PC-3 (cell line): ENCODE data around the gene VGF. TPM values are rescaled to one million over a fixed set of nuclear protein-coding genes. Genes with fewer than 3 reads are reported as not detected.

ENCODE experiments used
- ATAC-seq: fragments of 200-7000 bp; cut with Tn5 transposase; 2 replicates; pipeline ENCODE4 v1.9.1; 2020; ENCODE audit warnings: mild to moderate bottlenecking, moderate library complexity
- BruUV-seq: library from RNA; stranded (reverse); fragments of 400-500 nt; replicated peaks from 2 replicates; lab custom pipeline; 2021; lab: Mats Ljungman, UMichigan
- CTCF ChIA-PET: fragments of 300-600 bp; sonication (Branson Sonifier 250); formaldehyde crosslinking; loops from one replicate; lab custom pipeline; 2022; ENCODE audit warnings: antibody characterized with exemption; lab: Charles Lee
- POLR2A ChIA-PET: fragments of 300-600 bp; sonication (Branson Sonifier 250); formaldehyde crosslinking; loops from one replicate; lab custom pipeline; 2022; ENCODE audit warnings: antibody characterized with exemption; ENCODE audit not compliant: unreplicated experiment; lab: Charles Lee
- DNase-seq: peaks from one replicate; pipeline ENCODE4 v3.0.0-alpha.2; 2015
- H2AFZ ChIP-seq: fragments of 300-600 bp; sonication (generic); 2 replicates; pipeline ENCODE4 v1.6.0; 2016; ENCODE audit warnings: antibody characterized with exemption, low read length
- H3F3A ChIP-seq: fragments of 300-600 bp; sonication (generic); one replicate; pipeline ENCODE4 v1.6.0; 2017; ENCODE audit warnings: antibody characterized with exemption, low read length, control low read depth, mild to moderate bottlenecking; ENCODE audit not compliant: unreplicated experiment
- H3K27ac ChIP-seq: fragments of 300-600 bp; sonication (generic); 2 replicates; pipeline ENCODE4 v1.5.1; 2016; ENCODE audit warnings: mild to moderate bottlenecking, low read length
- H3K27me3 ChIP-seq: fragments of 300-600 bp; sonication (generic); 2 replicates; pipeline ENCODE4 v1.6.1; 2016; ENCODE audit warnings: low read length, mixed read lengths
- H3K36me3 ChIP-seq: fragments of 300-600 bp; sonication (generic); 2 replicates; pipeline ENCODE4 v1.6.1; 2016; ENCODE audit warnings: low read depth, mixed run types, low read length, mixed read lengths
- H3K4me1 ChIP-seq: fragments of 300-600 bp; sonication (generic); 2 replicates; pipeline ENCODE4 v1.5.1; 2016; ENCODE audit warnings: low read length; ENCODE audit not compliant: insufficient read depth
- H3K4me2 ChIP-seq: fragments of 300-600 bp; sonication (generic); 2 replicates; pipeline ENCODE4 v1.6.0; 2016; ENCODE audit warnings: low read length
- H3K4me3 ChIP-seq: fragments of 300-600 bp; sonication (generic); 2 replicates; pipeline ENCODE4 v1.5.1; 2016; ENCODE audit warnings: mild to moderate bottlenecking, low read length, mixed read lengths
- H3K79me2 ChIP-seq: fragments of 300-600 bp; sonication (generic); 2 replicates; pipeline ENCODE4 v1.6.1; 2017; ENCODE audit warnings: low read length, mixed read lengths
- H3K9ac ChIP-seq: fragments of 300-600 bp; sonication (generic); 2 replicates; pipeline ENCODE4 v1.6.0; 2016; ENCODE audit warnings: mild to moderate bottlenecking, low read length
- H3K9me2 ChIP-seq: fragments of 300-600 bp; sonication (generic); replicated peaks from 2 replicates; pipeline ENCODE4 v1.6.1; 2016; ENCODE audit warnings: mixed run types, low read length, mixed read lengths
- H3K9me3 ChIP-seq: fragments of 300-600 bp; sonication (generic); 2 replicates; pipeline ENCODE4 v1.6.1; 2016; ENCODE audit warnings: low read length, mixed read lengths
- H4K20me1 ChIP-seq: fragments of 300-600 bp; sonication (generic); 2 replicates; pipeline ENCODE4 v1.6.1; 2016; ENCODE audit warnings: low read length, mixed read lengths
- CTCF ChIP-seq: fragments of 300-600 bp; sonication (generic); conservative IDR thresholded peaks from 2 replicates; pipeline ENCODE4 v1.5.1; 2017; ENCODE audit warnings: antibody characterized with exemption, low read depth, mild to moderate bottlenecking, low read length
- EZH2 ChIP-seq: fragments of 300-600 bp; sonication (generic); IDR thresholded peaks from one replicate; pipeline ENCODE4 v1.6.1; 2017; ENCODE audit warnings: antibody characterized with exemption, mild to moderate bottlenecking, low read length; ENCODE audit not compliant: unreplicated experiment
- EZH2phosphoT487 ChIP-seq: fragments of 300-600 bp; sonication (generic); IDR thresholded peaks from 2 replicates; pipeline ENCODE4 v1.6.1; 2018; ENCODE audit warnings: mild to moderate bottlenecking, antibody characterized with exemption, low read length, borderline replicate concordance
- intact Hi-C: fragments of 100-400 bp; cut with micrococcal nuclease; formaldehyde crosslinking; loops from 2 replicates; pipeline ENCODE4 v1.9.0; 2023
- total RNA-seq: library from RNA; depleted of rRNA; stranded (reverse); fragments of >200 nt; gene quantifications from 2 replicates; pipeline ENCODE4 v1.2.3, GENCODE V29; 2014

The VGF gene
- total RNA-seq, 1 experiment from 2014 or later, result 1.6 TPM

DNA sequence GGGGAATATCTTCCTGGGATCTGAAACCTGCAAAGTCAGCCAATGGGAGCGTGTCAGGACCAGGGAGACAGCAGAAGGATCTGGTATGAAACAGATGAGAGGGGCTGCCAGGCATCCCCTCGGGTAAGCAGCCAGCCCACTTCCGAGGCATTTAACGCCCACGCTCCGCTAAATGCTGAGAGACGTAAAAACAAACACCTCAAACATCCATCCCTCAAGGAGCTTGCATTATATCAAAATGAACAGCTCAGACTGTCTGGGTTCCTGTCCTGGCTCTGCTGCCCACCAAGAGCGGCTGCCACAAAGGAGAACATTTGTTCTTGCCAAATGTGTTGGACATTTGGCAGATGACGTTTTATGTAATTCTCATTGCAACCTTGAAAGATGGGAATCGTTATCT, 45.5 kb downstream of the VGF start:
- Histone ChIP-seq H3K9ac (no peak overlapping the region), H4K20me1 (no peaks in the 10 kb centered on the region), H3F3A (no peaks in the 10 kb centered on the region), H3K9me2 (no peaks in the 10 kb centered on the region), H3K27ac (no peak overlapping the region), H3K4me1 (peaks cover 32% of the 10 kb centered on the region), H3K4me2 (no peak overlapping the region), H3K4me3 (no peak overlapping the region), H3K27me3 (no peaks in the 10 kb centered on the region), H3K36me3 (no peaks in the 10 kb centered on the region), H3K9me3 (no peaks in the 10 kb centered on the region), H2AFZ (no peak overlapping the region), H3K79me2 (no peaks in the 10 kb centered on the region)
- no peak for ATAC-seq
- no peak for TF ChIP-seq EZH2phosphoT487
- TF ChIP-seq CTCF, result no peak
- no peak for TF ChIP-seq EZH2
- ChIA-PET CTCF (no interaction called here), POLR2A (interaction anchor here (0.6 kb wide), 1 partner anchor 24 kb away, joined by 8 read pairs; no protein-coding TSS in a partner anchor)
- no TSS peak for BruUV-seq
- intact Hi-C loops, result no loop called here
- no peak for DNase-seq

DNA sequence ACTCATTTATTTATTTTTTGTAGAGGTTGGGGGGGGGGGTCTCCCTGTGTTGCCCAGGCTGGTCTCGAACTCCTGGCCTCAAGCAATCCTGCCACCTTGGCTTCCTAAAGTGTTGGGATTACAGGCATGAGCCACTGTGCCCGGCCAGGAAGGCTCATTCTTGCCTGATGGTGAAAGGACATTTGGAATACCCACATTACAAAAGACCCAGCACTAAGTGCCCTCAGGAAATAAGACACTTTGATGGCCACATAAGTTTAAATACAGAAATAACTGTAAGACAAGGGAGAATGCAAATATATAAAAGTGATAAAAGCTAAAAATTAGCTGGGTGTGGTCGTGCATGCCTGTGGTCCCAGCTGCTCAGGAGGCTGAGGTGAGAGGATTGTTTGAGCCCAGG, 46.5 kb downstream of the VGF start:
- no peak for TF ChIP-seq EZH2phosphoT487
- TF ChIP-seq CTCF, result no peak
- no peak for TF ChIP-seq EZH2
- POLR2A ChIA-PET, result interaction anchor here (0.6 kb wide), 1 partner anchor 10 kb away, joined by 3 read pairs; no protein-coding TSS in a partner anchor
- no TSS peak for BruUV-seq

DNA sequence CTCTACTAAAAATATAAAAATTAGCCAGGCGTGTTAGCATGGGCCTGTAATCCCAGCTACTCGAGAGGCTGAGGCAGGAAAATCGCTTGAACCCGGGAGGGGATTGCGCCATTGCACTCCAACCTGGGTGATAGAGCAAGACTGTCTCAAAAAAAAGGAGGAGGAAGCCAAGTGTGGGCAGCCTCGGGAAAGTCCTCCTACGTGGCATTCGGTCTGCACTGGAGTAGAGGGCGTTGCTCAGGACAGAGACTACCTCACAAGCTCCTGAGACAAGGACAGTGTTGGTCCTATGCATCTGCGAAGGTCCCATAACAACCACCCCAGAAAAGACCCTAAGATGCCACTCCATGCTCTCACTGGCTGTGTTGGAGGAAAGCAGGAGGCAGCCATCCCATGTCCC, 48.5 kb downstream of the VGF start:
- intact Hi-C loops, result no loop called here
- no peak for DNase-seq
- no peak for TF ChIP-seq EZH2phosphoT487

More for the DNA sequence above, 46.5 kb downstream of the VGF start:
- no peak overlapping the region for H3K4me3 ChIP-seq
- no peaks in the 10 kb centered on the region for H3K36me3 ChIP-seq
- DNase-seq, result no peak
- no peaks in the 10 kb centered on the region for H4K20me1 ChIP-seq
- no peak overlapping the region for H2AFZ ChIP-seq
- no peaks in the 10 kb centered on the region for H3K79me2 ChIP-seq
- no peak for ATAC-seq
- no peak overlapping the region for H3K9ac ChIP-seq
- H3K27ac ChIP-seq, result no peak overlapping the region
- H3F3A ChIP-seq, result no peaks in the 10 kb centered on the region
- H3K4me1 ChIP-seq, result peaks cover 31% of the 10 kb centered on the region
- CTCF ChIA-PET, result no interaction called here
- no peak overlapping the region for H3K4me2 ChIP-seq
- H3K9me3 ChIP-seq, result no peaks in the 10 kb centered on the region
- no peaks in the 10 kb centered on the region for H3K27me3 ChIP-seq
- intact Hi-C loops, result no loop called here
- no peaks in the 10 kb centered on the region for H3K9me2 ChIP-seq

More for the DNA sequence above, 48.5 kb downstream of the VGF start:
- H3K9ac ChIP-seq, result no peak overlapping the region
- no peaks in the 10 kb centered on the region for H3K27me3 ChIP-seq
- peaks cover 24% of the 10 kb centered on the region for H3K4me1 ChIP-seq
- no TSS peak for BruUV-seq
- POLR2A ChIA-PET, result no interaction called here
- no peak overlapping the region for H3K4me3 ChIP-seq
- no peak overlapping the region for H3K27ac ChIP-seq
- no peak overlapping the region for H3K4me2 ChIP-seq
- CTCF ChIA-PET, result no interaction called here
- no peaks in the 10 kb centered on the region for H3K79me2 ChIP-seq
- H3K36me3 ChIP-seq, result no peaks in the 10 kb centered on the region
- no peak overlapping the region for H2AFZ ChIP-seq
- H3F3A ChIP-seq, result no peaks in the 10 kb centered on the region
- H4K20me1 ChIP-seq, result no peaks in the 10 kb centered on the region
- no peak for ATAC-seq
- H3K9me3 ChIP-seq, result no peaks in the 10 kb centered on the region
- H3K9me2 ChIP-seq, result no peaks in the 10 kb centered on the region
